Amygdala (tissue), 56 donors: ENCODE data around the gene GLP1R.

Experiments
- DNase-seq, 56 donors: peaks; one replicate each; lab custom pipeline; 2025; lab: John Stamatoyannopoulos, UW

Gene GLP1R

DNA sequence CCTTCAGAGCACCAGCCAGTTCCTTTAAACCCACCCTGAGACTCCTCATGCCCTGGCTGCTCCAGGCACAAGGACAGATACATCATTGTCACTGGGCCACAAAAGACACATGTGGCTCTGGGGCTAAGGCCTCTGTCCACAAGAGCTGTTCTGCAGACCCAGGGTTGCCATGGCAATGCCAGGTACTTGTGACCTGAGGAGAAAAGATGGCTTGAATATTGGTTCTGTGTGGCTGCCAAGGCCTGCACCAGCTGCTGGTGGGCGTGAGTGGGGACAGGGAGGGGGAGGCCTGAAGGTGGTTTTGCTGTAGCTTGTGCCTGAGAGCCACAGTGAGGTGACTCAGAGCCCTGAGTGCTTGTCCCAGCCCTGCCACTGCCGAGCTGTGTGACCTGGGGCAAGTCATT lies 34.7 kb downstream of the GLP1R start:
- no peak for DNase-seq

DNA sequence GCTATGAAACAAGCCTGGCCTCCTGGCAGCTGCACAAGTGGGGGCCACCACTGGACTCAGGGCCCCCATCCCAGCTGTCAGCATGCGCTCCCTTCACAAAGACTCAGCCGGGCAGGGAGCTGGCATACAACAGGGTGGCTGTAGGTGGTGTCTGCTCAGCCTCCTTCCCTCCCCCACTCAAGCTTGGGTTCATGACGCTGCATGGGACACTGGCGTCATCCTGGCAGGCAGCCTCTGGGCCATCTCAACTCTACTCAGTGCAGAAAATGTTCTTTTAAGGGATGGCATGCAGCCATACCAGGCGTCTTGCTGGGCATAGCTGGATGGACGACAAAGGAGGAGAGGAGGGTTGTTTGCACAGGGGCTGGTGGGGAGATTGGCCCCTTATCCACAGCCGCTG lies 35.9 kb downstream of the GLP1R start:
- peak in 10 of 56 donors; percentile 0 to 41 (median 10) for DNase-seq

DNA sequence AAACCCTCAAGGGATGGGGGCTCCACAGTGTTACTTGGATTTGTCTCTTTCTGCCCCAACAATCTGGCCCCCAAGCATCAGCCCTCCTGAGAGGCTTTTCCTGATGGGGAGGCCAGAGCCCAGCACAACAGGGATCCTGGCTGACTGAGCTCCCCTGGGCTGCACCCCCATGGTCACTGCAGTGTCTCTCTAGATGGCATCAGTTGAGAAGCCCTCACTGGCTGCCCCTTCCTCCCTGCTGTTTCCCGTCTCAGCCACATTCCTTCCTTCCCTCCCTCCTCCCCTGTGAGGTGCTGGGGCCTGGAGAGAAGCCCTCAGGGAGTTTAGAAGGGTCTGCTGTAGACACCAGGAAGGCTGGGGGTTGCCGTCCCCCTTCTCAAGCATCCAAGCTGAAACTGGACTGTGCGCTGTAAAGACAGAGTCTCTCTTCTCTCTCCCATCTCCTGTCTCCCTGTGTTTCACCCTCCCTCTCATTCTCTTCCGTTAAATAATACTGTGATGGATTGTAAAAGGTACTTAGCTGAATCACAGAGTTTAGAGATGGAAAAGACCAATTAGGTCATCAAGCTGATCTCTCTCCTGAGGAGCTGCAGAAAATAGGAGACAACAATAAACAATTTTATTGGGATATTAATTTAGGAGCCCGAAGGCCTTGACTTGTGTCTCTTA lies 36.7 kb downstream of the GLP1R start:
- DNase-seq: no peak

DNA sequence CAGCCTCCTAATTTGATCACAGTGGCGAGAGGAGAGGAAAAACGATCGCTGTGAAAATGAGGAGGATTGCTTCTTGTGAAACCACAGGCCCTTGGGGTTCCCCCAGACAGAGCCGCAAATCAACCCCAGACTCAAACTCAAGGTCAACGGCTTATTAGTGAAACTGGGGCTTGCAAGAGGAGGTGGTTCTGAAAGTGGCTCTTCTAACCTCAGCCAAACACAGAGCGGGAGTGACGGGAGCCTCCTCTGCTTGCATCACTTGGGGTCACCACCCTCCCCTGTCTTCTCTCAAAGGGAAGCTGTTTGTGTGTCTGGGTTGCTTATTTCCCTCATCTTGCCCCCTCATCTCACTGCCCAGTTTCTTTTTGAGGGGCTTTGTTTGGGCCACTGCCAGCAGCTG lies 37.7 kb downstream of the GLP1R start:
- DNase-seq: no peak

DNA sequence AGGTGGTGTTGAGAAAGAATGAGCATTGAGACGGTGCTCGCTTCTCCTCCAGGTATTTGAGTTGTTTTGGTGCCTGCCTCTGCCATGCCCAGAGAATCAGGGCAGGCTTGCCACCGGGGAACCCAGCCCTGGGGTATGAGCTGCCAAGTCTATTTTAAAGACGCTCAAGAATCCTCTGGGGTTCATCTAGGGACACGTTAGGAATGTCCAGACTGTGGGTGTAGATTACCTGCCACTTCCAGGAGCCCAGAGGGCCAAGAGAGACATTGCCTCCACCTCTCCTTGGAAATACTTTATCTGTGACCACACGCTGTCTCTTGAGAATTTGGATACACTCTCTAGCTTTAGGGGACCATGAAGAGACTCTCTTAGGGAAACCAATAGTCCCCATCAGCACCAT lies 38.1 kb downstream of the GLP1R start:
- DNase-seq: no peak

DNA sequence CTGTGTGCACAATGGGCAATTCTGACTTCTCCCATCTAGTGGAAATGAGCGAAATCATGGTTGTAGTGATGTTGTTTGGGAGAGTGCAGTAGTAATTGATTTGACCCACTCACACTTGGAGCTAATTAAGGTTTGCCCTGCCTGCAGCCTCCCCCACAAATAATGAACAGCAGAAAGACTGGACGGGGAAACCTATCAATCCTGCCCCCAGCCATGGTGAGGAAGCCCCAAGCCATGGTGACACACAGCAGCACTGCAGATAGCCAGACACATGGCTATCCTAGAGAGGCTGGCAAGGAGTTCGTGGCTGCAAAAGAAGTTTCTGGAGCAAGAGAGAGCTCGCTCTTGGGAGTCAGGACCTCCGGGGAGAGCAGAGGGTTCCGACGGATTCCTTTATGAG lies 38.6 kb downstream of the GLP1R start:
- DNase-seq: no peak

DNA sequence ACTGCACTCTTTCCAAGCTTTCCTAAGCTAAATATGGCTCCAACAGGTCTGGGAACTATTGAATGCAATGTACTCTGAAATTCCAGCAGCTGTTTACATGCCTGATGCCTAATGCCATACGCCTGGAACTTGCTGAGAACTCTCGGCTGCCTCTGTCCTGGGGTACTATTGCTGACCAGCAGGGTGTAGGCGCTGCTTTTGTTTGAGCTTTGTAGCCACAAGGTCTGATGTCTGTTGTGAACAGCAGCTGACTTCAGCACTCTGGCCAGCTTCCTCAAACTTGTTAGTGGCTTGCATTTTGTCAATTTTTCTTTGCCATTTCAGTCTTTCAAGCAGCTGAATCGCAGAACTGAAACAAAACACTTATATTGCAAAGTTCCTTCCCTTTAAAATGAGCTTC lies 39.8 kb downstream of the GLP1R start:
- DNase-seq: peak in 11 of 56 donors; percentile 4 to 40 (median 12)

DNA sequence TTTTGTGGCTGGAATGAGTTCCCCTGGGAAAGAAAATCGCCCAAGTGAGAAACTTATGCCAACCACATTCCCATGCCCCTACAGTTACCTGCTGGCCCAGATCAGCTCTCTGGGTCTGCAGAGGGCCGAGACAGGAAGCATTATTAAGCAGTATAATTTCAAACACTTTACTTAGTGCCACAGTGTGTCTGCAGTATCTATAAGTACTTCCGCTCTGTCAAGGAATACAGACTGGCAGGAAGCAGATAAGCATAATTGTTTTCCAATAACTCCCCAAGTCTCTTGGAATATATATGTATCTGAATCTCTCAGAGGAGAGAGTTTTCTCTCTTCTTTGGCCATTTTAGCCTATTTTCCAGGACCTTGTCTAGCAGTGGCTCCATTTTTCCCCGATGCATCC lies 41.5 kb downstream of the GLP1R start:
- DNase-seq: no peak

DNA sequence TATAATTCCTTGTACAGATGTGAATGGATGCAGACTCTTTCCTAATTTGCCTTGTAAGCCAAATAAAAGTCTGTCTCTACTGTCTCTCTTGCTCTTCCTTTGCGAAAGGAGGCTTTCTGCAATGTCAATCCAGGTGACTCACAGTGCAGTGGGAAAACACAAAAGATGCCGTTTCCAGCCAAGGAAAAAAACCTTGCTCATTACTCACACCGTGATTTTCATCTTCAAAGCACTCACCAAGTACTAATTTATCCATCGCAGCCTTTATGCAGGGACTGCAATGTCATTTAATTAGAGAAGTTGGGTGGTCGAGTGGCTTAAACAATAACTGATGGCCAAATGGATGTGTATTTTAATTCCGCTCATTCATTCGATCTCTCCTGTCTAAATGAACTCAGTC lies 42.6 kb downstream of the GLP1R start:
- no peak for DNase-seq

DNA sequence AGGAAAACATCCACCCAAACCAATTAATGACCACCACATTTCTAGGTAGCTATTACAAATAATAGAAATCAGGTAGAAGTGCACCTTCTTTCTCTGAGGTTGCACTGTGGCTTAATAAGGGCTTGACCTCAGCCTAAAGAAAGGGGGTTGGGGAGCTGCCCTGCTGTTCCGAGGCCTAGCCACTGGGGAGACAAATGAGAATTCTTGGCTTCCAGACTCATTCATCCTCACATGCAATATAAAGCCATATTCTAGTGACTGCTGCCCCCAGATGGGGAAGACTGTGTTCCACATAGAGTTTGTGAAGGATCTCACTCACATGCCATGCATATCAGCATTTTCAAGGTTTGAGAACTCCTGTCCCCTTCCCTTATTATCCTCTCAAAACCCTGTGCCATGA lies 43.5 kb downstream of the GLP1R start:
- DNase-seq: no peak

DNA sequence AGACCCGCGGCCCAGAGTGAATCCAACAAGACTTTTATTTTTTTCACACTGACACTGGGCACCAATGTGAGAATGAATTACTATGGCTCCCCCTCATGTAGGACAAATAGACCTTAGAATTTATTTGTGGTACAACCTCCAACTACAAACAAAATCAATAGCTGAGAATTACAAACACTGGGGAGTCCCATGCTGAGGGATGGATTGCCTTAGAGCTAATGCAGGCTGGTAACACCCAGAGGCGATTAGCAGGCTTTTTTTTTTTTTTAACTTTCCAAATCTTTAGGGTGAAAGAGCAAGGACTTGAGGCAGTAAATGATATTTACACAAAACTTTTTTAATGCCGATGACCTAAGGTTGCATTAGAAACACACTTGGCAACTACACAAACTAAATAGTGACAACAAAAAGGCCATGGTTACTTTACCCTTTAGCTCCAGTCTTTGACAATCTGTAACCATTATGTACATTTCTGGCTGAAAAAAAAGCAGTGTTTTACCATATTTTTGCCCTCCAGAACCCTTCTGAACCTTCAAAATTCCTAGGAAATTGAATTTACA lies 44.6 kb downstream of the GLP1R start:
- DNase-seq: no peak

DNA sequence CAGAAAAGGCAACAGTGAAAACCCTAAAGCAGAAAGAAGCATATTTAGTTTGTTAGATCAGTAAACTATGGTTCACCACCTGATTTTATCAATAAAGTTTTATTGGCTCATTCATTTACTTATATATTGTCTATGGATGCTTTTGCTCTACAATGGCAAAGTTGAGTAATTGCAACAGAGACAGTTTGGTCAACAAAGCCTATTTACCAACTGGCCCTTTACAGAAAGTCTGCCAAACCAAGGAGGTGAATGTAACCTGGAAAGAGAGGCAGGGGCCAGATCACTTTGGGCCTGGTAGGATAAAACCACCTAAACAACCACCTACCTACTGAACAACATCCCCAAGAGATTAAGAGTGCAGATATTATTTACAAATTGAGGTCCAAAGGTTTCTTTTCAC lies 47.0 kb downstream of the GLP1R start:
- no peak for DNase-seq

DNA sequence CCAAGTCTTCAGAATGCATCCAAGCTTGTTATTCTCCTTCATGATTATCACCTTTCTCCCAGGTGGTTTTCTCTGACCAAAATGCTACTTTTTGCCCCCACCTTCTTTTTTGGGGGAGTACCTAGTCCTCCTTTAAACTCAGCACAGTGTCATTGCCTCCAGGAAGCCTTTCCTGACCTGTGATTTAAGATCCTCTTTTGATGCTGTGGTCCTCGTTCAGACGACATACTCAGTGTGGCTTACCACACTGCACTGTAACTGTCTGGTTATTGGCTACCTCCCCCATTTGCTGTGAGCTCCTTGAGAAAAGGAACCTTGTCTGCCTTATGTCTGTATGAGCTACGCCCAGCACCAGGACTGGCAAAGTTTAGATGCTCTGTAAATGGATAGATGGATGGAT lies 51.8 kb downstream of the GLP1R start:
- DNase-seq: no peak

DNA sequence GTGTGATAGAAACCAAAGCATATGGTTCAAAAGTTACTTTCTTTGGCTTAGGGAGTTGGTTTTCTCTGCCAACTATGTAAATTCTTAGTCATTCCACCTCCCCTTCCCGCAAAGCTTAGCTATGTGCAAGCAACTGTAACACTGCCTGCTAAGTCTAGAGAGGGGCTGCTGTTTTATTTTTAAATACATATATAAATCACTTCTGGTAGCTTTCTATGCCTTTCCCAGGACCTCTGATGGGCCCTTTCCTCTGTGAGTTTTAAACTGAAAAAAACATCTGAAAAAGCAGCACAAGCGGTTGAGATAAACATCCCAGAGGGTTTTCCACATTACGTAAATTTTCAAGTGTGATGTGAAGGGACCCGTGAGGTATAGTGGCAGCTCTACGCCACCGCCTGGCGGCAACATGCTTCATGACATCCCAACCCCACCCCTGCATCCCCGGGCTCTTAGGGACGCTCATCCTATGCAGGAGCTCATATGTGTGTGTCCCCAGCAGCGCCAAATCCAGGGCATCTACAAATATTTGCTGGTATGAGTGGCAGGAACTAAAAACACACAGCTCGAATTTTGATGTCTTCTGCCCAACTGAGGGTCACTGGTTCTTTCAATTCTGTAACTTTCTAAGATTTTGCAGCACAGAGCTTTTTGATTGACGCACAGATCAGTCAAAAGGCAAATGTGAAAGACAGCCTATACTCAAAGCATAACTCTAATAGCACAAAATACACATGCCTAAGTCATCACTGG lies 53.7 kb downstream of the GLP1R start:
- DNase-seq: no peak

DNA sequence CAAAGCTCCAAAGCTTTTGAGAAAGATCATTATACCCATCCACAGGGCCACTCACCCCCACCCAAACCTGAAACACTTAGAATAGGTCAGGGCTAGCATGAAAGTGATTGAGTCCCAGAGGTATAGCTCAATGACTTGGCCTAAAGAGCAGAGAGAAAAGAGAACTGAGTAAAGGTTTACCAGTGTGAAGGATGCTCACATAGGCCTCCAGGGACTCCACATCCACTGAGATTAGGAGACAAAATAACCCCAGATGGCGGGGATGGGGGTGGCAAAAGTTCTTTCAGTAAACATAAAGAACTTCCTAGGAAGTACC lies 54.2 kb downstream of the GLP1R start:
- DNase-seq: no peak

DNA sequence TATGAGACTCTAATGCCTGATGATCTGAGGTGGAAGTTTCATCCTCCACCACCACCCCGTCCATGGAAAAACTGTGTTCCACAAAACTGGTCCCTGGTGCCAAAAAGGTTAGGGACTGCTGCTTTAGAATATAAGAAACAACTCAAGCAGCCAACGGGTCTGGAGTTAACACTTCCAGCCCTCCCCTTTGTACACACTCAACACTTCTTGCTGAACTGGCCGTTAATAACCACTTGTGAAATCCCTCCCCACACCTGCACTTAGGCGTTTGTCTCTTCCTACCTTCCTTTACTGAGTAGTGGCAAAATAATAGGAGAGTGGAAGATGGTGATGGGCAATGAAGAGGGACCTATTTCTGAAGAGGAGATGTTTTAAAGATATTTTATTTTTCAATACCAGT lies 55.9 kb downstream of the GLP1R start:
- no peak for DNase-seq

DNA sequence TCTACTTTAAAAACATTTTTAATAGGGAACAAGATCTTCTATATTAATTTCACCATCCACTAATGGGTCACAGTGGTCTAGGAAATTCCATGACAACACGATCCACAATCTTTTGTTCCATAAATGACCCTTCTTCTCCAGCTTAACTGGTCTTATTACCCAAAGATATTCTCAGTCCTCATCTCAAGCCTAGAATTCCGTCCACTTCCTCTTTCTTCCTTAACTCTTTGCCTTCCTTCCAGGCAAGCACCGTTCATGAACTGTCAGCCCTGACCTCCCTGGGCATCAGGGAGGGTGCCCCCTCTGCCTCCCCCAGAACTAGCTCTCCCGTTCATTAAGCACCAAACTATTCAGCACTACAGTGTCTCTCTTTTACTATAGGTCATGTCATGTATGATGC lies 58.5 kb downstream of the GLP1R start:
- DNase-seq: no peak

DNA sequence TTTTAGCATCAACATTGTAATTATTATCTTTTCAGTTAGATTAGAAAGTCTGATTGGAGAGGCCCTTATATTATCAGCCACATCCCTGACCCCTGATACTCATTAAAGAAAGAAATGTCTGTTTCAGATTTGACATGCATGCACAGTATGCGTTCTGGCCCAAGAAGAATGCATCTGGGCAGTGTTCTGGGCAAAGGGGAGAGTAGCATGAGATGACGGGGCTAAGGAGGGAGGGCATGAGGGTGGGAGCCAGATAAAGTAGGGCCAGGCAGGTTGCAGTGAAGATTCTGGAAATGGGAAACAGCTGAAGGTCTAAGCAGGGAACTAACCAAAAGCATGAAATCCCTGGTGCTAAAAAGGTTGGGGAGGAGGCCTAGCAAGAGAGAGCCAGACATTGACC lies 59.1 kb downstream of the GLP1R start:
- DNase-seq: no peak

DNA sequence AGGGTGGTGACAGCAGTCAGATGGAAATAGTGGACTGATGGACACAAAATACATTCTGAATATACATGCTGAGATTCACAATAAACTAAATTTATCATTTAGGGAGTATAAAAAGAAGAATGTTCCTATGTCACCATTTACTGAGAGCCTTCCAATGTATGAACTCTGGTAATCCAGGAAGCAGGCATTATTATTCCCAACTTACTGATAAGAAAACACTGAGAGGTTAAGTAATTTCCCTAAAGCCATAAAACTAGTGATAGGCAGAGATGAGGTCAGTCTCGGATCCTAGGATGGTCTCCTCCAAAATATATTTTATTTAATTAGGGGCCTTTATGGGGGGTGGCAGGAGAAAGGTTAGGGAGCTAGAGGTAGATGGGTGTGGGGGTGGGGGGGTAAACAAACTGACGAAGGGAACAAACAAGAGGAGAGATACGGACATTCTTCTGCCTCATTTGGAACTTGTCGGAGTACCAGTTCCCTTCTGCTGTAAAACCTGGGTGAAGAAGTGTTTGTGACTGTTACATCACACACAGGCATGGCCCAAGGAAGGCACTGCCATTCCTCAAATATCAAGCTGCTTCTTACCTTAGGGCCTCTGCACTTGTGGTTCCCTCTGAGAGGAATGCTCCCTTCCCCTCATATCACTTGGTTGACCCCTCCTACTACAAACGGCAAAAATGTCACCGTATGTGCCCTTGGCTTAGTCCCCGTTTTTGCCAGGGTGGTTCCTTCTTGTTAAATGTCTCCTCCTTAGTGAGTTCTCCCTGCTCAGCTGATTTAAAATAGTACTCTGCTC lies 59.7 kb downstream of the GLP1R start:
- DNase-seq: no peak

DNA sequence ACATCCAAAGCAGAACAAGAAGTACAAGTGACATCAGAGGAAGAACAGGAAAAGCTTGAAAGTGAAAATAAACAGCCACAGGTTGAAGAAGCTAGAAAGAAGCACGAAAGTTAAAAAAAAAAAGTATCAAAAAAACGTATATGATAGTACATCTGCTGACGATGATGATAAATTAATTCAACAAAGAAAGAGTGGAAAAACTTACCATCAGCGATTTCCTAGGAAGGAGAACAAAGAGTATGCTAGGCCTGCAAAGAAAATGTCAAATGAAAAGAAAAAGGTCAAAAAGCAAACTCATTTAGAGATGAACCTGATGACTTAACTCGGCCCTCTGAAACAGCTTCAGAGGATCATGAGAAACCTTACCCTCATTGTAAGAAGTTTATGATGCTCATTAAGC lies 62.7 kb downstream of the GLP1R start:
- DNase-seq: no peak

DNA sequence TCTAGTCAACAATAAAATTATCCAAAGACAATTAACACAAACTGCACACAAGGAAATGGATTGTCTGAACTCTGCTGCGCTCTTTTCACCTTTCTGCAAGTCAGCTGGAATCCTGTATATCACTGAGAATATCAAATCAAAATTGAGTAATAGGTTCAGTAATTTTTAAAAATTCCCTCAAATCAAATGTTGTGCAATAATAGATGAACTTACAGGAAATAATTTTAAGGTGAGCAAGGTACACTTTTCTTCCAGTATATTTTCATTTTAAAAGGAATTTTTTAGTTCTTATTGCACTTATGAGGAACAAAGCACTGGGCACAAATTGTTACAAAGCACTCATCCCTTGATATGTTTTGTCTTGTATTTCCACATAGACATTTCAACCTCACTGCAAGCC lies 65.2 kb downstream of the GLP1R start:
- no peak for DNase-seq

DNA sequence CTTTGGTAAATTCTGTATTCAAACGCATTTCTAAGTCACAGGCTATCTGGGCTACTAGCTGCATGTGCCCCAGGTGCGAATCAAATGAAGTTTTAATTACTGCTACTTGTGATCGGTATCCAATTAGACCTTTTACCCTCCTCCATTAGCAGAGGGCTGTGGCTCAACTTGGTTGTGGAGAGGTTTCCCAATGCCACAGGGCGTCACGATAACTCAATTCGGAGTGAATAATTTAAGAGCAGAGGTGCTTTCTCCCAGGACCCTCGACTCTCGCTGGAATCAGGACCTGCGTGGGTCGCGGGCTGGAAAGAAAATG lies 65.8 kb downstream of the GLP1R start:
- no peak for DNase-seq
